ENCODE measurements around the gene RERE. TPM values are rescaled to one million over a fixed set of nuclear protein-coding genes. Genes with fewer than 3 reads are reported as not detected.

RERE gene
- 100 to 1,000 TPM in 1 of 2 donors, 10 to 100 TPM in 1; 96.0 to 105 TPM for total RNA-seq

- peaks cover 7% of the 10 kb centered on the region for H3K4me1 ChIP-seq
- peak within 1 kb of the TSS; percentile 83 for H3K27ac ChIP-seq
- H3K4me3 ChIP-seq, result peak within 1 kb of the TSS; percentile 81
- H3K9me3 ChIP-seq, result no peaks in the 10 kb centered on the region
- intact Hi-C loops (cut with DNase I), result no loop called here
- DNase-seq, result peak; percentile 93
- TF ChIP-seq CTCF (IDR thresholded peaks at IDR 0.05), result no peak
- peak within 1 kb of the TSS; percentile 94 to 97 for H3K9ac ChIP-seq (ENCODE audit: low read depth in 2 of 2, low read length in 2 of 2)
- H3K27me3 ChIP-seq, result no peaks in the 10 kb centered on the region
- H3K36me3 ChIP-seq, result no peaks in the 10 kb centered on the region
These were observed at the start of gene RERE for GRCh38 chr1:8817412-8818324. TSS of gene RERE (minus strand) at chr1:8817640.

GRCh38 chr1:8866792-8867415, 49.5 kb upstream of the RERE start:
- TF ChIP-seq CTCF (IDR thresholded peaks at IDR 0.05), result no peak
- H3K9me3 ChIP-seq, result no peaks in the 10 kb centered on the region
- DNase-seq, result no peak
- intact Hi-C loops (cut with DNase I), result no loop called here
- H3K27me3 ChIP-seq, result no peaks in the 10 kb centered on the region
- H3K4me3 ChIP-seq, result no peak overlapping the region
- H3K4me1 ChIP-seq, result peaks cover 9% of the 10 kb centered on the region
- no peak overlapping the region for H3K27ac ChIP-seq
- peaks cover 71% of the 10 kb centered on the region for H3K36me3 ChIP-seq
- H3K9ac ChIP-seq (ENCODE audit: low read depth in 2 of 2, low read length in 2 of 2), result no peak overlapping the region

GRCh38 chr1:8866173-8866791, 48.8 kb upstream of the RERE start:
- TF ChIP-seq CTCF (IDR thresholded peaks at IDR 0.05), result no peak
- H3K36me3 ChIP-seq, result peaks cover 67% of the 10 kb centered on the region

GRCh38 chr1:8864713-8865344, 47.4 kb upstream of the RERE start:
- no peak for DNase-seq
- intact Hi-C loops (cut with DNase I), result no loop called here

More at GRCh38 chr1:8866173-8866791, 48.8 kb upstream of the RERE start:
- Histone ChIP-seq H3K9ac (ENCODE audit: low read depth in 2 of 2, low read length in 2 of 2) (no peak overlapping the region), H3K27ac (no peak overlapping the region), H3K4me1 (peaks cover 6% of the 10 kb centered on the region), H3K27me3 (no peaks in the 10 kb centered on the region), H3K9me3 (no peaks in the 10 kb centered on the region), H3K4me3 (no peak overlapping the region)
- intact Hi-C loops (cut with DNase I), result no loop called here
- no peak for DNase-seq

More at GRCh38 chr1:8864713-8865344, 47.4 kb upstream of the RERE start:
- no peak for TF ChIP-seq CTCF (IDR thresholded peaks at IDR 0.05)
- Histone ChIP-seq H3K36me3 (peaks cover 71% of the 10 kb centered on the region), H3K4me3 (no peak overlapping the region), H3K4me1 (no peaks in the 10 kb centered on the region), H3K9ac (ENCODE audit: low read depth in 2 of 2, low read length in 2 of 2) (no peak overlapping the region), H3K27ac (no peak overlapping the region), H3K9me3 (no peaks in the 10 kb centered on the region), H3K27me3 (no peaks in the 10 kb centered on the region)
